Pancreas (tissue), 10 donors: ENCODE measurements around the gene IL2RA. TPM values are rescaled to one million over a fixed set of nuclear protein-coding genes. Genes with fewer than 3 reads are reported as not detected.

ENCODE experiments used
- ATAC-seq, 4 donors: fragments of 200-7000 bp; cut with Tn5 transposase; one replicate each; pipeline versions ENCODE4 v1.8.0 to v1.9.1; 2020; ENCODE audit warnings: mild to moderate bottlenecking in 4 of 4, moderate library complexity in 4 of 4
- DNase-seq, 6 donors: peaks; one replicate each; pipeline ENCODE4 v3.0.0-alpha.2; 2020
- FAIRE-seq: peaks from 2 replicates; lab custom pipeline; 2012; peaks lifted over from hg19 to GRCh38; lab: Jason Lieb, UNC
- H3K27ac ChIP-seq, 4 donors: fragments of 200-600 bp; sonication (generic); 1 replicate in 3 of 4; 2 replicates in 1 of 4; pipeline versions ENCODE4 v1.5.0 to v1.8.0; 2020
- H3K27me3 ChIP-seq, 4 donors: fragments of 200-600 bp; one replicate each; pipeline ENCODE4 v1.8.0; 2021
- H3K36me3 ChIP-seq, 3 donors: fragments of 200-600 bp; sonication (generic) in 1 of 3; one replicate each; pipeline versions ENCODE4 v1.5.0 to v1.8.0; 2020 to 2021
- H3K4me1 ChIP-seq, 3 donors: fragments of 200-600 bp; one replicate each; pipeline ENCODE4 v1.8.0; 2021
- H3K4me3 ChIP-seq, 4 donors: fragments of 200-600 bp; sonication (generic) in 2 of 4; one replicate each; pipeline versions ENCODE4 v1.5.0 to v1.8.0; 2020 to 2021
- H3K9me3 ChIP-seq, 4 donors: fragments of 200-600 bp; one replicate each; pipeline ENCODE4 v1.8.0; 2021
- WGBS, 2 donors: extraction: QIAGEN DNeasy Blood & Tissue Kit; methylation state at CpG; one replicate each; pipeline ENCODE4 v1.1.7; 2013; 5-methylcytosine and 5-hydroxymethylcytosine counted together
- intact Hi-C, 3 donors: fragments of 100-400 bp; cut with DNase I; formaldehyde crosslinking; loops; one replicate each; pipeline versions ENCODE4 v1.11.1 to v1.14.2; 2022
- polyA plus RNA-seq, 2 donors: library from polyadenylated mRNA; stranded (reverse); fragments of 200-250 nt; gene quantifications; one replicate each; pipeline ENCODE4 v1.2.3, GENCODE V29; 2013
- total RNA-seq, 6 donors: library from RNA; stranded (reverse); fragmentation: NEBNext Ultra II Directional in 4 of 6; extraction: Animal tissue kit (Norgen Biotek cat#: 25700) in 4 of 6; gene quantifications; one replicate each; pipeline versions ENCODE4 v1.2.1 to v1.2.4, GENCODE V29; 2021 to 2023
- TF ChIP-seq, protein P1 (sequence below), 4 donors: fragments of 200-600 bp; sonication (generic) in 3 of 4; IDR thresholded peaks; one replicate each; pipeline versions ENCODE4 v1.5.0 to v1.8.0; 2021; ENCODE audit warnings: antibody characterized with exemption in 4 of 4
- donor health status: healthy with polysubstance abuse.
- donor health status: DM: no; HTN: no; CAD: no; lungs with moderate emphysema.
- donor health status: DM: no; HTN: no; CAD: no.
- donor health status: control.
- donor health status: control.
- donor health status: Bipolar disorder and iron deficiency.
- donor health status: DM: yes; HTN: yes; CAD: no.
- donor health status: DM: no; HTN: no; CAD: no.
- donor health status: DM: no; HTN: no; CAD: no.
- donor health status: DM: yes; HTN: yes; CAD: no.

The IL2RA gene
- total and polyA plus RNA-seq, 8 donors, result 0.11 to 1.1 (median 0.26) TPM; not detected in 2

- Histone ChIP-seq H3K4me1 (peaks cover 23 to 55% (median 42%) of the 10 kb centered on the region in 3 donors), H3K4me3 (no peak overlapping the region), H3K27me3 (no peaks in the 10 kb centered on the region), H3K9me3 (no peaks in the 10 kb centered on the region), H3K36me3 (peaks cover 0 to 3% (median 0%) of the 10 kb centered on the region in 3 donors), H3K27ac (peak overlapping the region in 2 of 4 donors; percentile 55 to 61)
- 96% methylated on average over 5 of the region's 5 CpGs for WGBS, 2 donors
- FAIRE-seq, result no peak
- no peak for ATAC-seq
- DNase-seq, result peak in 2 of 6 donors; percentile 27 to 38
- TF ChIP-seq, protein P1, sequence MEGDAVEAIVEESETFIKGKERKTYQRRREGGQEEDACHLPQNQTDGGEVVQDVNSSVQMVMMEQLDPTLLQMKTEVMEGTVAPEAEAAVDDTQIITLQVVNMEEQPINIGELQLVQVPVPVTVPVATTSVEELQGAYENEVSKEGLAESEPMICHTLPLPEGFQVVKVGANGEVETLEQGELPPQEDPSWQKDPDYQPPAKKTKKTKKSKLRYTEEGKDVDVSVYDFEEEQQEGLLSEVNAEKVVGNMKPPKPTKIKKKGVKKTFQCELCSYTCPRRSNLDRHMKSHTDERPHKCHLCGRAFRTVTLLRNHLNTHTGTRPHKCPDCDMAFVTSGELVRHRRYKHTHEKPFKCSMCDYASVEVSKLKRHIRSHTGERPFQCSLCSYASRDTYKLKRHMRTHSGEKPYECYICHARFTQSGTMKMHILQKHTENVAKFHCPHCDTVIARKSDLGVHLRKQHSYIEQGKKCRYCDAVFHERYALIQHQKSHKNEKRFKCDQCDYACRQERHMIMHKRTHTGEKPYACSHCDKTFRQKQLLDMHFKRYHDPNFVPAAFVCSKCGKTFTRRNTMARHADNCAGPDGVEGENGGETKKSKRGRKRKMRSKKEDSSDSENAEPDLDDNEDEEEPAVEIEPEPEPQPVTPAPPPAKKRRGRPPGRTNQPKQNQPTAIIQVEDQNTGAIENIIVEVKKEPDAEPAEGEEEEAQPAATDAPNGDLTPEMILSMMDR (IDR thresholded peaks at IDR 0.05), result no peak
- intact Hi-C loops, result no loop called here
Observed at GRCh38 chr10:5968037-5968680, 94.0 kb downstream of the IL2RA start.

GRCh38 chr10:5965266-5965665 is 96.9 kb downstream of the IL2RA start:
- H3K27ac ChIP-seq, result peak overlapping the region in 3 of 4 donors; percentile 32 to 77 (median 68)
- ATAC-seq (peak; percentile 73 to 85 (median 83)), FAIRE-seq (no peak)

DNA sequence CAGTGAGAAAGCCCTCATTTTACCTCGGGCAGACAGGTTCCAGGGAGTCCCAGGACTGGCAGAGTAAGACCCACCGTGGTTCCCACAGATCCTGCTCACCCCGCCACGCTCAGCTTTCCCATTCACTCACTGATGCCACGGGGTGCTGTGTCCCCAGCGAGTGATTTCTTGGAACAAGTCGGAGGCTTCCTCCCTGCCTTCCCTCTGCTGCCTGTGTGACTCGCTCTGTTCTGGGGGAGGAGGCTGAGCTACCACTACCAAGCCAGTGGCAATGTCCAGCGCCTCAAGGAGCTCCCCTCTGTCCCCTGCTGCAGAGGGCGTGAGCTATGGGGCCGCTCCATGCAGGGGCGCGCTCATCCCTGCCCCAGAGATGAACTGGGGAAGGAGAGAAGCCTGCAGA is 97.4 kb downstream of the IL2RA start:
- DNase-seq (peak in 1 of 6 donors; percentile 50), FAIRE-seq (no peak), ATAC-seq (peak in 1 of 4 donors; percentile 3)
- 93 to 95% methylated on average over 13 of the region's 13 CpGs for WGBS, 2 donors
- TF ChIP-seq, protein P1 (IDR thresholded peaks at IDR 0.05), result no peak
- Histone ChIP-seq H3K27me3 (no peaks in the 10 kb centered on the region), H3K36me3 (peaks cover 0 to 21% (median 7%) of the 10 kb centered on the region in 3 donors), H3K9me3 (no peaks in the 10 kb centered on the region), H3K27ac (peak overlapping the region in 3 of 4 donors; percentile 32 to 77 (median 68)), H3K4me1 (peaks cover 0 to 22% (median 12%) of the 10 kb centered on the region in 3 donors), H3K4me3 (no peak overlapping the region)
- intact Hi-C loops, result no loop called here

More at GRCh38 chr10:5965266-5965665, 96.9 kb downstream of the IL2RA start:
- intact Hi-C loops, result no loop called here
- no peaks in the 10 kb centered on the region for H3K9me3 ChIP-seq
- H3K27me3 ChIP-seq, result no peaks in the 10 kb centered on the region
- H3K4me1 ChIP-seq, result peaks cover 3 to 27% (median 18%) of the 10 kb centered on the region in 3 donors
- H3K4me3 ChIP-seq, result no peak overlapping the region
- H3K36me3 ChIP-seq, result peaks cover 0 to 17% (median 1%) of the 10 kb centered on the region in 3 donors
- 9 to 18% methylated on average over 8 of the region's 8 CpGs for WGBS, 2 donors
- TF ChIP-seq, protein P1 (IDR thresholded peaks at IDR 0.05), result no peak
- DNase-seq, result peak in 5 of 6 donors; percentile 44 to 76 (median 74)

DNA sequence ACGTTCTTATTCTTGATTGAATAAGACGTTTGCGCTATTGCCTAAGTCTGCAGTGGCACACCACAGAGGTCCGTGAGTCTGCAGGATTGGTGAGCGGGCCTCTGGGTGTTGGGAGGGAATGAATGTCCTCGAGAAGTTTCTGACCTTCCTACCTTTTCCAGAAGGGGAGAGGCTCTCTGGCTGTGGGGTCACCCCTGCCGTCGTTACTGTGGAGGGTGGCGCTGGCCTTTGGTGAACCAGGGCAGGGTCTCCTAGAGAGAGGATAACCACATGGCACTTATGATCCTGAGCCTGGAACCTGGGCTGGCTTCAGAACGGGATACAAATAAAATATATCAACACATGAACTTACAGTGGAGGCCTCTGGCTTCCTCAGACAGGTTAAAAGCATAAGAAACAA is 98.6 kb downstream of the IL2RA start:
- DNase-seq, result peak in 1 of 6 donors; percentile 31
- intact Hi-C loops, result no loop called here

More for the DNA sequence above, 98.6 kb downstream of the IL2RA start:
- H3K4me3 ChIP-seq, result no peak overlapping the region
- H3K9me3 ChIP-seq, result no peaks in the 10 kb centered on the region
- peaks cover 0 to 26% (median 11%) of the 10 kb centered on the region in 3 donors for H3K36me3 ChIP-seq
- no peaks in the 10 kb centered on the region for H3K27me3 ChIP-seq
- peaks cover 0 to 16% (median 4%) of the 10 kb centered on the region in 3 donors for H3K4me1 ChIP-seq
- TF ChIP-seq, protein P1 (IDR thresholded peaks at IDR 0.05), result no peak
- 87 to 90% methylated on average over 10 of the region's 10 CpGs for WGBS, 2 donors
- FAIRE-seq, result no peak
- ATAC-seq, result no peak
- no peak overlapping the region for H3K27ac ChIP-seq
